ENCODE data around the gene CPZ. TPM values are rescaled to one million over a fixed set of nuclear protein-coding genes. Genes with fewer than 3 reads are reported as not detected.
A peak's percentile ranks its signal among the peaks of the same experiment; 100 is the strongest.
"Not testable (repeated sequence)": the region's sequence is repeated elsewhere in the genome, so short reads cannot be mapped to it uniquely, and the experiment has no call there.

The CPZ gene
- total and polyA plus RNA-seq, 4 donors = 0.13 to 10.0 (median 2.3) TPM

DNA sequence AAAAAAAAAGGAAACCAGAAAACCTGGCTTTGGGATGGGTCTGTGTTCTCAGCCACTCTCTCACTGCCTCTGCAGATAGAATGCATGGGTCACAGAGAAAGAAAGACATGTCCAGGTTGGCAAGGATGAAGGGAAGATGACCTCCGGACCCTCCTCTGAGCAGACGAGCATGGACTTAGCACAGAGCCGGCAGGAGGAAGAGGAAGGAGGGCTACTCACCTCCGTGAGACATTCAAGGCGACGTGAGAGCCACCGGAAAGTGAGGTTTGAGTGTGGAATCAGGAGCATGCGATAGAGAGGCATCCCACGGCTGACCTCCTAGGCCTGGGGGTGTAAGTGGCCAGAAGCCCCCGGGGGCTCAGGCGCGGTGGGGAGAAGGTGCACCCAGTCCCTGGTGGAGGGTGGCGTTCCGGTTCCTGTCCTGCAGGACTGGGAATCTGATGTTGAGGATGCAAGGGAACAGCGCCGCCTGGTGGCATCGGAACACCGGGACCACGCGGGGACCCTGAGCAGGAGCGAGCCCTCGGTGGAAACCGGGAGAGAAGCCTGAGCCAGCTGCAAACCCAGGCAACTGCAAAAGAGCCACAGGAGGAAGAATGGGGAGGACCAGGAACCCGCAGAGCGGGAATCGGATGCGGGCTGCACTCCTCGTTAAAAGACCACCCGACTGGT lies 32.2 kb downstream of the CPZ start:
- WGBS, 2 donors = no CpG with 5 or more reads among the region's 29 CpGs
- not testable (repeated sequence) for H3K4me1 ChIP-seq (ENCODE audit: control insufficient read depth in 1 of 2, insufficient read depth in 2 of 2, low read length in 2 of 2); ATAC-seq (ENCODE audit: low FRiP score)

DNA sequence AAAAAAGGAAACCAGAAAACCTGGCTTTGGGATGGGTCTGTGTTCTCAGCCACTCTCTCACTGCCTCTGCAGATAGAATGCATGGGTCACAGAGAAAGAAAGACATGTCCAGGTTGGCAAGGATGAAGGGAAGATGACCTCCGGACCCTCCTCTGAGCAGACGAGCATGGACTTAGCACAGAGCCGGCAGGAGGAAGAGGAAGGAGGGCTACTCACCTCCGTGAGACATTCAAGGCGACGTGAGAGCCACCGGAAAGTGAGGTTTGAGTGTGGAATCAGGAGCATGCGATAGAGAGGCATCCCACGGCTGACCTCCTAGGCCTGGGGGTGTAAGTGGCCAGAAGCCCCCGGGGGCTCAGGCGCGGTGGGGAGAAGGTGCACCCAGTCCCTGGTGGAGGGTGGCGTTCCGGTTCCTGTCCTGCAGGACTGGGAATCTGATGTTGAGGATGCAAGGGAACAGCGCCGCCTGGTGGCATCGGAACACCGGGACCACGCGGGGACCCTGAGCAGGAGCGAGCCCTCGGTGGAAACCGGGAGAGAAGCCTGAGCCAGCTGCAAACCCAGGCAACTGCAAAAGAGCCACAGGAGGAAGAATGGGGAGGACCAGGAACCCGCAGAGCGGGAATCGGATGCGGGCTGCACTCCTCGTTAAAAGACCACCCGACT lies 37.8 kb downstream of the CPZ start:
- H3K4me1 ChIP-seq (ENCODE audit: control insufficient read depth in 1 of 2, insufficient read depth in 2 of 2, low read length in 2 of 2); DNase-seq; H3K9me3 ChIP-seq (ENCODE audit: control insufficient read depth, low read length); H3K27ac ChIP-seq (ENCODE audit: low read depth in 1 of 2, low read length in 2 of 2); intact Hi-C loops (cut with DNase I); H3K36me3 ChIP-seq (ENCODE audit: control insufficient read depth in 1 of 2, insufficient read depth in 2 of 2, low read length in 1 of 2); H3K27me3 ChIP-seq (ENCODE audit: control insufficient read depth in 1 of 2, insufficient read depth in 2 of 2, low read length in 1 of 2); H3K4me3 ChIP-seq (ENCODE audit: low read length in 2 of 2): not testable (repeated sequence)
- peak; percentile 52 for ATAC-seq (ENCODE audit: low FRiP score)
- WGBS, 2 donors = no CpG with 5 or more reads among the region's 29 CpGs

More for the DNA sequence above, 32.2 kb downstream of the CPZ start:
- H3K27me3 ChIP-seq (ENCODE audit: control insufficient read depth in 1 of 2, insufficient read depth in 2 of 2, low read length in 1 of 2); H3K9me3 ChIP-seq (ENCODE audit: control insufficient read depth, low read length); H3K27ac ChIP-seq (ENCODE audit: low read depth in 1 of 2, low read length in 2 of 2); H3K36me3 ChIP-seq (ENCODE audit: control insufficient read depth in 1 of 2, insufficient read depth in 2 of 2, low read length in 1 of 2); H3K4me3 ChIP-seq (ENCODE audit: low read length in 2 of 2); DNase-seq; intact Hi-C loops (cut with DNase I): not testable (repeated sequence)

- ATAC-seq (ENCODE audit: low FRiP score); intact Hi-C loops (cut with DNase I); H3K27ac ChIP-seq (ENCODE audit: low read depth in 1 of 2, low read length in 2 of 2); H3K27me3 ChIP-seq (ENCODE audit: control insufficient read depth in 1 of 2, insufficient read depth in 2 of 2, low read length in 1 of 2); H3K4me3 ChIP-seq (ENCODE audit: low read length in 2 of 2); H3K36me3 ChIP-seq (ENCODE audit: control insufficient read depth in 1 of 2, insufficient read depth in 2 of 2, low read length in 1 of 2); H3K4me1 ChIP-seq (ENCODE audit: control insufficient read depth in 1 of 2, insufficient read depth in 2 of 2, low read length in 2 of 2); H3K9me3 ChIP-seq (ENCODE audit: control insufficient read depth, low read length): not testable (repeated sequence)
- WGBS, 2 donors = 86 to 94% methylated on average over 2 to 3 of the region's 6 CpGs
- DNase-seq = peak in 1 of 2 donors; percentile 77
These were observed 39.3 kb downstream of the CPZ start for GRCh38 chr4:8631896-8632295.

DNA sequence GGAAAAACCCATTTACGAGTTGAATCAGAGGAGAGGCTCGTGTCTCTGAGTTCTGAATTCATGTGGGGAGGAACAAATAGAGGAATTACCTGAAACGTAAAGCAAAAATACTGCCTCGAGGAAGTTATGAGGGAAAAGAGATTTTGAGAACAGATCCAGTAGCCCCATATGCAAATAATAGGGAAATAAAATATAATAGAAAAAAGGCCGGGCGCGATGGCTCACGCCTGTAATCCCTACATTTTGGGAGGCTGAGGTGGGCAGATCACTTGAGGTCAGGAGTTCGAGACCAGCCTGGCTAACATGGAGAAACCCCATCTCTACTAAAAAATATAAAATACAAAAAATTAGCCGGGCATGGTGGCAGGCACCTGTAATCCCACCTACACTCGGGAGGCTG lies 42.2 kb downstream of the CPZ start:
- H3K27me3 ChIP-seq (ENCODE audit: control insufficient read depth in 1 of 2, insufficient read depth in 2 of 2, low read length in 1 of 2); H3K4me1 ChIP-seq (ENCODE audit: control insufficient read depth in 1 of 2, insufficient read depth in 2 of 2, low read length in 2 of 2); H3K36me3 ChIP-seq (ENCODE audit: control insufficient read depth in 1 of 2, insufficient read depth in 2 of 2, low read length in 1 of 2); ATAC-seq (ENCODE audit: low FRiP score); H3K9me3 ChIP-seq (ENCODE audit: control insufficient read depth, low read length); H3K27ac ChIP-seq (ENCODE audit: low read depth in 1 of 2, low read length in 2 of 2); H3K4me3 ChIP-seq (ENCODE audit: low read length in 2 of 2); intact Hi-C loops (cut with DNase I): not testable (repeated sequence)
- peak; percentile 15 to 72 for DNase-seq
- WGBS, 2 donors = 74 to 88% methylated on average over 5 to 6 of the region's 11 CpGs

DNA sequence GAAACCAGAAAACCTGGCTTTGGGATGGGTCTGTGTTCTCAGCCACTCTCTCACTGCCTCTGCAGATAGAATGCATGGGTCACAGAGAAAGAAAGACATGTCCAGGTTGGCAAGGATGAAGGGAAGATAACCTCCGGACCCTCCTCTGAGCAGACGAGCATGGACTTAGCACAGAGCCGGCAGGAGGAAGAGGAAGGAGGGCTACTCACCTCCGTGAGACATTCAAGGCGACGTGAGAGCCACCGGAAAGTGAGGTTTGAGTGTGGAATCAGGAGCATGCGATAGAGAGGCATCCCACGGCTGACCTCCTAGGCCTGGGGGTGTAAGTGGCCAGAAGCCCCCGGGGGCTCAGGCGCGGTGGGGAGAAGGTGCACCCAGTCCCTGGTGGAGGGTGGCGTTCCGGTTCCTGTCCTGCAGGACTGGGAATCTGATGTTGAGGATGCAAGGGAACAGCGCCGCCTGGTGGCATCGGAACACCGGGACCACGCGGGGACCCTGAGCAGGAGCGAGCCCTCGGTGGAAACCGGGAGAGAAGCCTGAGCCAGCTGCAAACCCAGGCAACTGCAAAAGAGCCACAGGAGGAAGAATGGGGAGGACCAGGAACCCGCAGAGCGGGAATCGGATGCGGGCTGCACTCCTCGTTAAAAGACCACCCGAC lies 43.5 kb downstream of the CPZ start:
- WGBS, 2 donors = 44% methylated on average over 4 of the region's 29 CpGs; no CpG with 5 or more reads in 1 of the 2 donors
- ATAC-seq (ENCODE audit: low FRiP score); DNase-seq; H3K4me1 ChIP-seq (ENCODE audit: control insufficient read depth in 1 of 2, insufficient read depth in 2 of 2, low read length in 2 of 2); H3K27me3 ChIP-seq (ENCODE audit: control insufficient read depth in 1 of 2, insufficient read depth in 2 of 2, low read length in 1 of 2); H3K4me3 ChIP-seq (ENCODE audit: low read length in 2 of 2); H3K27ac ChIP-seq (ENCODE audit: low read depth in 1 of 2, low read length in 2 of 2); intact Hi-C loops (cut with DNase I); H3K9me3 ChIP-seq (ENCODE audit: control insufficient read depth, low read length); H3K36me3 ChIP-seq (ENCODE audit: control insufficient read depth in 1 of 2, insufficient read depth in 2 of 2, low read length in 1 of 2): not testable (repeated sequence)

- H3K9me3 ChIP-seq (ENCODE audit: control insufficient read depth, low read length) = no peaks in the 10 kb centered on the region
- no peaks in the 10 kb centered on the region for H3K27me3 ChIP-seq (ENCODE audit: control insufficient read depth in 1 of 2, insufficient read depth in 2 of 2, low read length in 1 of 2)
- WGBS, 2 donors = 65 to 77% methylated on average over 2 of the region's 2 CpGs
- intact Hi-C loops (cut with DNase I) = no loop called here
- DNase-seq = peak in 1 of 2 donors; percentile 45
- H3K27ac ChIP-seq (ENCODE audit: low read depth in 1 of 2, low read length in 2 of 2) = no peak overlapping the region
- no peaks in the 10 kb centered on the region for H3K4me1 ChIP-seq (ENCODE audit: control insufficient read depth in 1 of 2, insufficient read depth in 2 of 2, low read length in 2 of 2)
- no peak overlapping the region for H3K4me3 ChIP-seq (ENCODE audit: low read length in 2 of 2)
- H3K36me3 ChIP-seq (ENCODE audit: control insufficient read depth in 1 of 2, insufficient read depth in 2 of 2, low read length in 1 of 2) = no peaks in the 10 kb centered on the region
- no peak for ATAC-seq (ENCODE audit: low FRiP score)
These were observed 45.0 kb downstream of the CPZ start for GRCh38 chr4:8637456-8637984.

DNA sequence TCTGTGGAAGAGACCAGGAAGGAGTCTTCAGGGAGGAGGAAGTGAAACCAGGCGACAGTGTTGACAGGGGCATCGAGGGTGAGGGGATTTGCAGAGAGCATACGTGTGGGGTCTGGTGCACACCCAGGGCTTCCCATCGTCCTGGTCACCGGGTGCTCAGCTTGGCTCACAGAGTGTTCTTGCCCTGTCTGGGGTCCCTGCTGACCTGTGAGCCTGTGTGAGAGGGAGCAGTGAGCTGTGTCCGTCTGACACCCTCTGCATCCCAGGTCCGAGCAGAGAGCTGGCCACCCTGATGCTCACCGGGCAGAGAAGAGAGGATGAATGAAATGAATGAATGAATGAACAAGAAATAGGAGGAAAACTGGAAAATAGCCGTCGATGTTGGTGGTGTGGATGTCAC lies 46.5 kb downstream of the CPZ start:
- no peak for ATAC-seq (ENCODE audit: low FRiP score)
- WGBS, 2 donors = 54 to 55% methylated on average over 10 of the region's 10 CpGs

DNA sequence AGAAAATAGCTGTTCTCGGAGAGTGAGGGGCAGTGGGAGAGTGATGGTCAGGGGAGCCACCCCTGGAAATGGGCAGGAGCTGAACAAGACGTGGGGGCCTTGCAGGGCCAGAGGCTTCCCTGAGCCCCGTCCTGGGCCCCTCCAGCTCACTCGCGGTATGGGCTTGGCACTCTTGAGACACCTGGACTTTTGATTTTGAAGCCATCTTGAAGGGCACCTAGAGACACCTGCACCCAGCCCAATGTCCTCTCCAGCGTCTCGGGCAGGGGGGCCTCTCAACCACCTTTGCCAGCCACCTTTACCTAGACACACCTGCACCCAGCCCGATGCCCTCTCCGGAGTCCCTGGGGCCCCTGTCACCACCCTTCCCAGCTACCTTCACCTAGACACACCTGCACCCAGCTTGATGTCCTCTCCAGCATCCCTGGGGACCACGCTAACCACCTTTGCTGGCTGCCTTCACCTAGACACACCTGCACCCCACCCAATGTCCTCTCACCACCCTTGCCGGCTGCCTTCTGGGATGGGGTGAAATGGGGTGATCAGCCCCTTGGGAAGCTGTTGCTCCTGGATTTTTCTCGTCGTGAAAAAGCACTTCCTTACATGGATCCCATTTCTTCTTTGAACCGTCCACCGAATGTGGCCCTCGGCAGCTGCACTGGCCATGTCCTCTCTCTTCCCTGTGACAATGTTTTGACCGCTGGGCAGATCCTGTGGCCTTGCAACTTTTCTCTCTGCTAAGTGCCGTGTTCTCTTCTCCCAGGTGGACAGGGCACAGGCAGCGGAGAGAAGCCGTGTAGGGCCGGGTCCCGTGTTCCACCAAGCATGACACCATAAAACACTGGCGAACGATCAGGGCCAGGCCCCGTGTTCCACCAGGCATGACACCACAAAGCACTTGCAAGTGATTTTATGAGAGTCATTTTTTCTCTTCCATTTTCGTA lies 47.5 kb downstream of the CPZ start:
- peak; percentile 33 to 43 for DNase-seq
- Histone ChIP-seq H3K27ac (ENCODE audit: low read depth in 1 of 2, low read length in 2 of 2) (no peak overlapping the region), H3K36me3 (ENCODE audit: control insufficient read depth in 1 of 2, insufficient read depth in 2 of 2, low read length in 1 of 2) (no peaks in the 10 kb centered on the region), H3K4me3 (ENCODE audit: low read length in 2 of 2) (no peak overlapping the region), H3K9me3 (ENCODE audit: control insufficient read depth, low read length) (no peaks in the 10 kb centered on the region), H3K27me3 (ENCODE audit: control insufficient read depth in 1 of 2, insufficient read depth in 2 of 2, low read length in 1 of 2) (no peaks in the 10 kb centered on the region), H3K4me1 (ENCODE audit: control insufficient read depth in 1 of 2, insufficient read depth in 2 of 2, low read length in 2 of 2) (no peaks in the 10 kb centered on the region)
- no peak for ATAC-seq (ENCODE audit: low FRiP score)
- 85 to 86% methylated on average over 26 of the region's 26 CpGs for WGBS, 2 donors
- intact Hi-C loops (cut with DNase I) = no loop called here

More for the DNA sequence above, 46.5 kb downstream of the CPZ start:
- H3K36me3 ChIP-seq (ENCODE audit: control insufficient read depth in 1 of 2, insufficient read depth in 2 of 2, low read length in 1 of 2) = no peaks in the 10 kb centered on the region
- no peak overlapping the region for H3K27ac ChIP-seq (ENCODE audit: low read depth in 1 of 2, low read length in 2 of 2)
- no peaks in the 10 kb centered on the region for H3K4me1 ChIP-seq (ENCODE audit: control insufficient read depth in 1 of 2, insufficient read depth in 2 of 2, low read length in 2 of 2)
- H3K9me3 ChIP-seq (ENCODE audit: control insufficient read depth, low read length) = no peaks in the 10 kb centered on the region
- H3K4me3 ChIP-seq (ENCODE audit: low read length in 2 of 2) = no peak overlapping the region
- DNase-seq = peak; percentile 38 to 44
- no peaks in the 10 kb centered on the region for H3K27me3 ChIP-seq (ENCODE audit: control insufficient read depth in 1 of 2, insufficient read depth in 2 of 2, low read length in 1 of 2)
- intact Hi-C loops (cut with DNase I) = no loop called here

All from aorta (tissue), 5 donors.